GM11168 (cell line): ENCODE data around the gene ZIC1.

Experiments
- in situ Hi-C: fragments of 300-500 bp; cut with MboI; formaldehyde crosslinking; loops from one replicate; pipeline ENCODE4 v1.12.0; 2022; ENCODE audit warnings: low sequenced_read_pairs; ENCODE audit not compliant: unreplicated experiment

The ZIC1 gene

DNA sequence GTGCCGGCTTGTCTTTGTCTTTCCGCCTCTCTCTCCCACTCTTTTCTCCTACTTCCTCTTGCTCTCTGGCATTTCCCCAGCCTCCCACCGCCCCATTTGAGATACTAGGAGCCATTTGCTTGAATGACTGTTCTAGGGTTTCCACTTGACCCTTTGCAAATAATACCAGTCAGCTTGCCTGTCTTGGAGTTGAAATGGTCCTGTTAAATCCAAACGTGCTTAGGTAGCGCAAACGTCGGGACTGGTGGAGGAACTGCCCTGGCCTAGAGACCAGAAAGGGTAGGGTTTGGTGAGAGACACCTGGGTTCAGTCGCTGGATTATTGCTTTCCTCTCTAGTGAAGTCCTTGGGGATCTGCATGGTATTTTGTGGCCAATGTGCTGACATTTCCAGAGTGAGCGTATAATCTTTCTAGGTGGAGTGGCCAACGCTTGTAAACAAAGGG lies 10.6 kb downstream of the ZIC1 start:
- in situ Hi-C loops: no loop called here

DNA sequence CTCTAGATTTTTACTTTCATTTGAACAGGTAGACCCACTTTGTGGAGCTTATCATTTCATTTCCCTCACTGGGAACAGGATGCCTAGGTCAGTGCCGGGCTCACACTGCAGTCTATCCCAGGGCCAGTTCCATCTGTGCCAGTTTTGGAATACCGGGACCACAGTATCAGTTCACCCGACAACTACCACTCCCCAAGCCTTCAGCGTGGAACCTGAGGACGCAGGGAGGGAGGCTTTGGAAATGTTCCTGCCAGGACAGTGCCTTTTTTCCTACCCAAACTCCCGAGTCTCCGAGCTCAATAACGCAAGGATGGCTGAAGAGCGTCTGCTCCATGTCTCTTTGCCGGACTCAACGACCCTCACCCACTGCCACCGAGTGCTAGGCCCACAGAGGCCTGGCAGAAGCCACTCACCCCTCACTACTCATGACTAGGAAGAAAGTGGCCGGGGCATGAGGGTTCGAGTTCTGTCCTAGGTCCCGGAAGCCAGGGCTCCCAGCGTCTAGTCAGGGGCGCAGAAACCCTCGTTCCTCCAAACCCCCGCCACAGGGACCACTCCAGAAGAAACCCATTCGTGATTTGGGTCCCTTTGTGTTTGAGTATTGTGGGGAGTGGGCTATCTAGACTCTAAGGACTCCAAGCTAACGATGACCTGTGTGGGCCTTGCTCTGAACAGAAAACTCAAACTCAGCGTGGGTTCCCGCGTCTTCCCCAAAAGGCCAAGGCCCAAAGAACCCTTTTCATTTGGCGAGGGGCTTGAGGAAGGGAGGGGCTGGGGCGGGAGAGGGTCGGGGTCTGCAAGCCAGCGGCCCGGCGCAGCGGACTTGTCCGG lies 11.4 kb downstream of the ZIC1 start:
- in situ Hi-C loops: no loop called here

DNA sequence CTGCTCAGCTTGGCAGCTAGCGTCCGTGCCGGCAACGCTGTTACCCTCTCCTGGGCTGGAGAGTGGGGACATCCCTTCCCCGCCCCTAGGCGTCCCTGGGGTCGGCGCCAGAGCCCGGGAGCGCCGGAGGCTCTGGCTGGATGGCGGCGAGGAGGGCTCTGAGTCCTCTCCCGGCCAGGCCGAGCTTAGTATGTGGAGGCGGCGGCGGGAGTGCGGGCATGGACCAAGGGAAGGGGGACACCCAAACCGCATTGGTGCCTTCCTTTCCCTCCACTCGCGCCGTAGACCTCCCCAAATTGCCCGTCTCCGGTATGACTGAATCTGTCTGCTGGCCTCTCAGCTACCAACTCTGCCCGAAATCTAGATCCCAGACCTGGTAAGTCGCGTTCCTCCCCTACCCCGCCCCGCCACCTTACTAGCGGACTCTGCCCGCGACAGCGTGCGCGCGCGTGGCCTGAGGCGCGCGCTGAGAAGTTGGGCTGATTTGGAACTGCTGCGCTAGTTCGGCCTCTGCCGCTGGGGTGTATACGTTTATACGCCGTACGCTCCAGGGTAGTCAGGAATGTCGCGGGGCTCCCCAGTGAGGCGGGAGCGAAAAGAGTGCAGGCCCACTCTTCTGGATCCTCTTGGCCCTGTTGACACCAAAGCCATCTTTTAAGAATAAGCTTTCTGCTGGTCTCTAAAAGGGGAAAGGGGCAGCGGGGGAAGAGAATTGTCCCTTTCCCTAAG lies 12.2 kb downstream of the ZIC1 start:
- in situ Hi-C loops: no loop called here

DNA sequence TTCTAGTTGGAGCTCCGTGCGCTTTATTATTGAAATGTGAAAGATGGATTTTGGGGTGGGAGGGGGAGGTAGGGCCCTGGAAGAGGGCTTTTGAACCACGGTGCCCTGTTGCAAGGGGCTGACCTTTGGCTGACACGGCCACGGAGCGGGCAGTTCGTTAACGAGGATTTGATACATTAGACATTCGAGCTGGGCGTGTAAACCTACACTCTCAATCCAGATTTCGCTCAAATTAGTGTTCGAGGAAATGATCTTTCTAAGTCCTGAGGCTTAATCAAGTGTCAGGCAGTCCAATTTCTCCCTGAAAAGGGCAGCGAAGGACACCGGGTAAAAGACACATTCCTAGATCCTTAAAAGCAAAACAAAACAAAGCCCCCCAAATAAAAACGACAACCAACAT lies 13.0 kb downstream of the ZIC1 start:
- in situ Hi-C loops: no loop called here

DNA sequence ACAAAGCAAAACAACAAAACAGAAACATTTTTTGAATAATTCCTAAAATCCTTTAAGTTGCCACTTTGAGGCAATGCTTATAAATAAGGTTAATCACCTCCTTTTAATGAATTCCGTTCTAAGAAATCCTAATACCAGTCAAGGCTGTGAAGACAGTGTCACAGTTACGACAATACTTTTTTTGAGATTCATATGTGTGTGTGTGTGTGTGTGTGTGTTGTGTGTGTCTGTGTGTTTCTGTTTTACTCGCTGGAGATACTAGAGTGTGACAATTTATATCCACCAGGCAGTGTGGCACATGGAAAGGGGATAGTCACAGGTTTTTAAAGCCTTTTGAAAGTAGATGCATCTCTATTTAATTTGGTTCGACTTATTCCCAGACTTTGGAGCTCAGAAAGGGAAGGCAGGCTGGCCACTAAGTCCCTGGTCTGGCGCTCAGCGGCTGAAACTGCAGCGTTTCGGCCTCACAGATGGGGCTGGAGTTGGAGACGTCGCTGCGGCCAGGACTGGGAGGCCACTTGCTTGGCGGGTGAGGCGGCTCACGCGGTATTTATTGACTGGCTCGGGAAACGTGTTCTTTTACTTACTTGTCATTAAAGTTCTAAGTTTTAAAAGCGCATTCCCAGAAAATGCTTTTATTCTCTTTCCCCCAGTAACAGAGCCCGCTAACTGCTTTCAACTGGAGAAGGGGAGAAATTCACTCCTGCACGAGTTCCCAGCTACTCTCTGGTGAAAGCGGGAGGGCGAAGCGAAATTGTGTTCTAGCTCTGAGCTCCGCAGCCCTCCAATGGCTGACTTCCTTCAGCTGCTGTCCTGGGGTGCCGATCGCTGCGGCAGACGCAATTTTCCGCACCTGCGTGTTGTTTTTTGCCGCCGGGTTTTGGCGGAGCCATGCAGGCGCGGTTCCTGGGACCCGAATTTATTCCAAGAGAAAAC lies 13.7 kb downstream of the ZIC1 start:
- in situ Hi-C loops: no loop called here

DNA sequence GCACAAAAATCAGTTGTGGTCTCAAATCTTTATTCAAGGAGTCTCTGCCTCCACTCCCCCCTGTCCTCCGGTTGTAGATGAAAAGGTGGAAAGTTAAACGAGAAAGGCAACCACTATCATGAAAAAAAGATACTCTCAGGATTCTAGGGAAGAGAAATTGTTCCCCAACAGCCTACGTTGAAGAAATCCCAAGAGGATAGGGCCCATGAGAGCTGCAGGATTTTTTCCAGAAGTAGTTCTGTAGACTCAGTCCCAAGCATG lies 14.3 kb downstream of the ZIC1 start:
- in situ Hi-C loops: no loop called here

DNA sequence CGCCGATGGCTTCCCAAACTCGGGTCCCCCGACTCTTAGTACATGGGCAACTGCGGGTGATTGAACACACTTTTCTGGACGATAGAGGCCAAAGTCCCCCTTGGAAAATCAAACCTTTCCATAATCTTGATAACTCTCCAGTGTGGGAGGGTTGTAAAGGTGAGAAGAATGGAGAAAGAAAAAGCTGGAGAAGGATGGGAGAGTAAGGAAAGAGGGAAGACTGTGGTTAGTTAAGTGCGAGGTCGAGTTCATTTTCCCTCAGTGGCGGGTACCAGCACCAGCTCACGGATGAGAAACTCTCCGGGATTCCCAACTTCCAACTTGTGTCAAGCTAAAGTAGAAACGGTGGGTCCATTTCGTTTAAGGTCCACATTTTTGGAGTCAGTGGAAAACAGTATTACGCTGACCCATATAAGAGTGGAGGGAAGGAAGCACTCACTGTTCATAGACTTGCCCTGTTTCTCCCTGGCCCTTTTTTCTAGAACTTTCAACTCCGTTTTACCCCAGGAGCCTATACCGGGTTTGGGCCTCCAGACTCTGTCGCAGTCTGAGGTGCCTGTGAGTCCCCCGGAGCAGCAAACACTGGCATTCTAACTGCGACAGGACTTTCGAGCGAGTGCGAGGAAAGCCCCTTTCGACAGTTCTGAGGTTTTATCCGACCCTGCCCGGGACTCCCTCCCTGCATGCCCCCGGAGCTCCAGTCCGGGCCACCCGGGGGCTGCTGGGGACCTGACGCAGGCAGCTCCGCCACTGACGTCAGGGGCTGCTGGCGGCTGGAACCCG lies 14.8 kb downstream of the ZIC1 start:
- in situ Hi-C loops: no loop called here

DNA sequence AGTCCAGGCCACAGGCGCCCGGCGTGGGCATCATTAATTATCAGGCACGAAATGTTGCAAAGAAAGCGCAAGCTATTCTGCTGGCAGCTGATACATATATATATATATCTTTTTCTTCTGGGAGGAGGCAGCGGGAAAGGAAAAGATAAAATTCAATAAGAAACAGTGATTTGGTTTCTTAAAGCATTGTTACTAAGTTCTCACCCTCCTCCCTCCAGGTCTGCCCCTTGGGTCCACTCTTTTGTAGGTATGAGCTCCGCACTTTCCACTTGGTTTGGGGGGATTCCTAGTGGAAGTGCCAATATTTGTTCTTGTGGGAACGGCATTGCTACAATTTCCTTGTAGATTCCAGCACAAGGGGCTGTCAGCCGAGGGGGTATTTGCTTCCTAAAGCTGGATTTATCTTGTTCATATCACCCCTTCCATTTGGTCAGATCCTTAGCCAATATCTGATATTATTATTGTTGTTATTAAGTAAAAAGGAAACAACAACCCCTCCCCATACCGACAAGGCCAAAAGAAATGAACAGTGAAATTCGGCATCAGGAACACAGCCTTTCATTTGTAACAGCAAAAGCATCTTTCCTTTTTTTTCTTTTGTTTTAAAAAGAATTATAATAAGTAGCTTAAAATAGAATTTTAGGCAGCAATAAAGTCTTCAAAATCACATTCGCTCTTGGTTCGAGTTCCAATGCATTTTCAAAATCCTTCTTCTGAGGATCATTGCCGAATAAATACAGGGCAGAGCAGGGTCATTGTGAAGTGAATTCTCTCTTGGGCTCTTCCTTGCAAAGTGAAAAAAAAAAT lies 15.6 kb downstream of the ZIC1 start:
- in situ Hi-C loops: no loop called here

DNA sequence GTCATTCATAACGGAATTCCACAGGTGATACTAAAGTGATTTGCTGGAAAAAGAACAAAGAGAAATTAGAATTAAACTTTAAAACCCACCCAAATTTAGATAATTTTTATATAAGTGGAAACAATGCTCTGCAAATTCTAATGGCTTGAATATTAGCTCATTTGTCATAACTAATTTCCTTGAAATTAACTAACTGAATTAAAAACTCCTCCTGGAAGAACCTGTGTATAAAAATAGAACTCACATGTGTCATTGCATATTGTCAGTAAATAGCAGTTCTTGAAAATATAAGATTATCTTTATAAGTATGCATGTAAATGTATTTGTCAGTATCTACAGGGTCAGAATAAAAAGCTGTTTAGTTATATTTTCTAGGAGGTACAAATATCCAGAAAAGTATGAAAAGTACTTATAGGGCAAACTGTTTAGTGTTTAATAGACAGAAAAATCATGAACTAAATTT lies 16.3 kb downstream of the ZIC1 start:
- in situ Hi-C loops: no loop called here

DNA sequence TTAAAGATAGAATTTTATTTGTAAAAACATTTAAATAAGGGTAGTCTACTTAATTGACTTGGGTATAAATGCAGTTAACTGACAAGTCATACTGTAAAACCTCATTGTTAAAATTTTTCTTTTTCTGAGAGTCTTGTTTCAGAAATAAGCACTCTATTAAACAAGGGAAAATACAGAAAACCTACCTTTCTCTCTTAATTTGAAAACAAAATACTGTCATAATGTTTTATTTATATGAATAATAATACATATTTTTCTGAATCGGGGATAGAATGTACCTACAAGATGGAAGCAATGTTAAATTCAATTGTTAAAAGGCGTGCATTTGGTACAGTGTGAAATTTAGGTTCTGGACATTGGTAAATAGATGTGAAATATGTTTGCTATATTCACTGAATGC lies 17.8 kb downstream of the ZIC1 start:
- in situ Hi-C loops: no loop called here

DNA sequence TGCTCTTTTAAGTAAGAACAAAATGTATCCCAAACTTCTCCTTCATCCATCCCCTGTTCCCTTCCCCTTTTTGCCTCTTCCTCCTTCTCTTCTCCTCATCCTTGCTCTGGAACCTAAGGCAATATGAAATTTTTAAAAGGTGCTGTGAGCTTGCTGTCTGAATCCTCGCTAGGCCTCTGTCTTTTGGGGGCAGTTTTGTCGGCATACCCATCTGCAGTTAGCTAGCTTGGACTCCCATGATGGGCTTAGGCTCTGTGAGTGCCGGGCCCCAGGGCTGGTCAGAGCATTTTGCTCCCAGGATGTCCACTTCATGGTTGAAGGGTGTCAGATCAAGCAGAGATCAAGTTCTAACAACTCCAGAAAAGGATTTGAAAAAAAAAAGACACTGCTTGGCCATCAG lies 18.6 kb downstream of the ZIC1 start:
- in situ Hi-C loops: no loop called here

DNA sequence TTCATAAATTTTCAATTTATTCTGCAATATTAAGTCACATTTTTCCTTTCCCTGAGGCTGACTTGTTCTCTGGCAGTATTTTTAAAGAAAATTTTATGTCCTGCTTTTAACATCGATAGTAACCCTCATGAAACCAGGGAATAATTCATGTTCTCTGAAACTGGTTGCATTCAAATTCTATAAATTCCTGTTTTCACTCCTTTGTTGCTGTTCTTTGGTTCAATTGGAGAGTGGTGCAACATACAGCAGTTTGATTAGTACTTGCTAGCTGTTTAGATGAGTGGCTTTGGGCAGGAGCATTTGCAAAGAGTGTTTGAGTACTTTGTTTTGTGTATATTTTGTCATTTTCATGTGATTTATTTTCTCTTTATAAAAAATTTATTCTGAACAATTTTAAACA lies 19.2 kb downstream of the ZIC1 start:
- in situ Hi-C loops: no loop called here

DNA sequence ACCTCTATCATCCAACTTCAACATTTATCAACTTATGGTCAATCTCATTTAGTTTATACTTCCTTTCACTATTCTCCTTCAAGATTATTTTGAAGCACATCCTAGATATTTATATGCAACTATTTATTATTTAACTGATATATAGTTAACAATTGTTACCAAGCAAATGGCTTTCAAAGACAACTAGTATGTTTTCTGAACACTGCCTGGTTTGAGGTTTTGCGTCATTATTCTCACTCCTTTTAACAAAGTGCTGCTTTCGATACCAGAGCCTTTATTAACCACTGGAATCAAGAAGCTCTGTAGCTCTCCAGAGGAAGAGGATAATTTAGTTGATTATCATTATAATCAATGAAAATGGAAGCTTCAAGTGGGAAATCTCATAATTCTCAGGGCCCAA lies 19.6 kb downstream of the ZIC1 start:
- in situ Hi-C loops: no loop called here

DNA sequence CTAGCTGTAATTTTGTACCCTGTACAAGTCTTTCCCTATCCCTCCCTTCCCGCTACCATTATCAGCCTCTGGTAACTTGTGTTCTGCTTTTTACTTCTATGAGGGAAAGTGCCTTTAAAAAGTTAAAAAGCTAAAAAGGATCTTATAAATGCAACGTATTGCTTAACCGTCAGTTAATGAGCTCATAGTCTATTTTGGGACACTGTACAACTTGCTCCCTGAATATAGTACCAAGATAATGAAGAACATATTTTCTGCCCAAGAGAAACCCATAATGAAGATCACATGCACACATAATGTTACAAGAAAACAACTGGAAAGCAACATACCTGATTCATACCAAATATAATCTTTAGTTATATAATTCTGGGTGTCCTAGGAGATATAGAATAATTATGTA lies 22.6 kb downstream of the ZIC1 start:
- in situ Hi-C loops: no loop called here

DNA sequence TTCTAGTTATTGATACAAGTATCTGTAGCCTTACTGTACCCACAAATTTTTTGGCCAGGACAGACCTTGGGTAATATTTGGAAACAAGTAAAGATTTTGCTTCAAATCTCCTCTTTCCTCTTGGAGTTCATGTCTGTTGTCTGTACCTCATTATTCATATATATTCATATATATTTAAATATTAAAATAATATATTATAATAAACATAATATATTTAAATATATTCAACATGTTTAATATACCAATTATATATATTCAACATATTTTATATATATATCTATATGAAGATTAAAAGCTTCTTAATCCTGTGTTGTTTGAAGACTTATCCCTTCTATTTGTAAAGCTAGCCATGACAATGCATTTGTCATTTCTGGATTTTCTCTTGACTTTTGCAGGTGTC lies 38.1 kb downstream of the ZIC1 start:
- in situ Hi-C loops: no loop called here

DNA sequence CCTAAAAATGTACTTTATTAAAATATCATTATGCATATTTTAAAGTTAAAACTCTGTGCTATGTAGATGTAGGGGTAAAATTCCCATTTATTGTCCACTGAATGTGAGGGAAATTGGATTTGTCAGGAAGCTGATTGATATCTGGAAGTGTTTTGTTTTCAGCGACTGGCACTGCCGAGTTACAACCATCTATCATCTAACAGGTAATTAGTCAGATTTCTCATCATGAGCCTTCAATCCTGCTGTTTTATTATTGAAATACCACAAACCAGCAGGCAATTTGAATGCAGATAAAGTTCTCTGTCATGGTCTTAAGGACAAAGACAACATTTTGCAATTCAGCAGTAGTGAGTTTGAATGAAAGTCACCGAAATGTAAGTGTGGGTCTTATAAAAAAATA lies 40.5 kb downstream of the ZIC1 start:
- in situ Hi-C loops: no loop called here

DNA sequence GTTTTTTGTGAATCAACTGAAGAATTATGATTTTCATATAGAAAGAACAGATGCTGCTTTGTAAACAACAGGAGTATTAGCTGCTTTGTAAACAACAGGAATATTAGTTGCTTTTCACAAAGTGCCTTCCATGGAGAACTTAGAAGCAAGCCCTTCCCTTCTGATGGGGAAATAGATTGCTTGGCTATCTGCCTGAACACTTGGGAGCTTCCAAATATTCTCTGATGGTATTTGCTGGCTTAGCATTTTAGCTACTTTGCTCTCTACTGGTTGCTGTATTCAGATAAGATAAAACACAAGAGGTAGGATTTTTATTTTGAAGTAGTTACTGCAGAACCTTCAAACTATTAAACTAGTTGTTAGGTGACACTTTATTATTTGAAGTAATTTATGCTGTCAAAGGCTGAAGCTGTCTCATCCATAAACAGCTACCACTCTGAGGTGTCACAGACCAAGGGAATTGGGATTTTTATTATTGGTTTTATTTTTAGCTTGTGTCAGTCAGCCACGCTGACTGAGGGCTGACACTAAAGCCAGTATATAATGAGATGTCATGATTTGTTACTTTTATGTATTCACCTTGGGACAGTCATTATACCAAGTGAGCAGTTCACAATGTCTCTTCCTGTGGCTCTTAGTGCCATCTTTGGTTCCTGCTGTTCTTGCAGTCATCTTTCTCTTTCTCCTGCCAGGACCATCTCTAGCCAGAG lies 50.0 kb downstream of the ZIC1 start:
- in situ Hi-C loops: no loop called here

DNA sequence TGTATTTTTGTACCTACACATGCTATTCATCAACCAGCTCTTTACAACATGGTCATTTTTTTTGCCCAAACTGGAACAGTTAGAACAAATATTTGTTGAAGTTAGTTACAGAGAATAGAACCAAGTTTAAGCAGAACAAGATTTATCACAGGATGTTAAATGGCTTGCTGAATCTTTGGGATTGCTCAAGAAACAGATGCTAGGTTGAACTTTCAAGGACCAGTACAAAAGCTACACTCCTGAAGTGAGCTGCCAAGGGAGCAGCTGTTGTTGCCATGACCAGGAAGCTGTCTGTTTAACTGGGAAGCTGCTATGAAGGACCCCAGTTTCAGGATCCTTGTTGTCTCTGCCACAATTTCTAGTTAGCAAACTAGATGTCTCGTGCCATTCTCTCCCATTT lies 53.7 kb downstream of the ZIC1 start:
- in situ Hi-C loops: no loop called here
